GOT3 (cell line): ENCODE data around the gene RECQL5.
A peak's percentile ranks its signal among the peaks of the same experiment; 100 is the strongest.

Experiments used
- DNase-seq: peaks from one replicate; lab custom pipeline; 2025; ENCODE audit warnings: mixed read lengths; lab: John Stamatoyannopoulos, UW

The RECQL5 gene

DNA sequence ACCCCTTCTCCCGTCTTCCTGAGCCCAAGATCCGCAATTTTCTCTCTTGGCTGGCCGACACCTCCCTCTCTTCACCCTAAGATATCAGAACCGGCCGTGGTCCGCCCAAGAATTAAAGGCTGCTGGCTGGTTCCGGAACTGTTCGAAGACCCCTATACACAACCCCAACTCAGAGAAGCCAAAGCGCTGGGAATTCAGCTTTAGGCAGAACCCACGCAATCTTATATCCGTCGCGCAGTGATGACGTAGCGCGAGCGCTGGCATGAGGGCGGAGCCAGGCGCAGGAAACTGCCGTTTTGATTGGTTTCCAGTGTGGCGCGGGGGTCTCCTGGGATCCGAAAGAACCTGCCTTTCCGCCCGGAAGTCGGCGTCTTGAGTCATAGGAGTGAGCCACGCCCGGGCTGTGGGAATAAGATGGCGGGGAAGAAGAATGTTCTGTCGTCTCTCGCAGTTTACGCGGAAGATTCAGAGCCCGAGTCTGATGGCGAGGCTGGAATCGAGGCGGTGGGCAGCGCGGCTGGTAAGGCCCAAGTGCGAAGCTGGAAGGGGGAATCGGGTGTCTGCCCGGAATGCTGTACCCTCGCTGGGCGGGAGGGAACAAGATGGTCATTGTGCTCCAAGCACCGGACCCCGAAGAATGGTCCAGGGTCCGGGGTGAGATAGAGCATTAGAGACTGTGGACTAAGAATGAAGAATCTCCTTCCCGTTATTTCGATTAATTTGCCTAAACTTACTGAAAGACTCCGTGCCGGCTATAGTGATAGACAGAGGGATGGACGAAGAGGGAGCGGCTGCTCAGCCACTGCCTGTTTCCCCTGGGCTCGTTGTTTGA is at the start of gene RECQL5, which contains the start of gene SAP30BP:
Gene RECQL5 (minus strand): TSS at position 196 of the 832 bp plus-strand sequence. CDS start 597 bp downstream, outside the sequence.
Gene SAP30BP (plus strand): TSS at position 380 of the 832 bp plus-strand sequence. CDS start 35 bp downstream, at position 415.
- peak; percentile 90 for DNase-seq

DNA sequence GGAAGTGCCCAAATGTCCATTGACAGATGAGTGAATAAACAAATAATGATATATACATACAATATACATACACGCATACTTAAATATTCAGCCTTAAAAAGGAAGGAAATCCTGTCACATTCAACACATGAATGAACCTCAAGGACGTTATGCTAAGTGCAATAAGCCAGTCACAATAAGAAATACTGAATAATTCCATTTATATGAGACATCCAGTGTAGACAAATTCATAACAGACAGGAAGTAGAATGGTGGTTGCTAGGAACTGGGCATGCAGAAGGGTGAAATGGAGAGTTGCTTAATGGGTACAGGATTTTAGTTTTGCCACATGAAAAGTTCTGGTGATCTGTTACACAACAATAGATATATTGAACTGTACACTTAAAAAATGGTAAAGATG is 45.5 kb upstream of the RECQL5 start:
- no peak for DNase-seq

DNA sequence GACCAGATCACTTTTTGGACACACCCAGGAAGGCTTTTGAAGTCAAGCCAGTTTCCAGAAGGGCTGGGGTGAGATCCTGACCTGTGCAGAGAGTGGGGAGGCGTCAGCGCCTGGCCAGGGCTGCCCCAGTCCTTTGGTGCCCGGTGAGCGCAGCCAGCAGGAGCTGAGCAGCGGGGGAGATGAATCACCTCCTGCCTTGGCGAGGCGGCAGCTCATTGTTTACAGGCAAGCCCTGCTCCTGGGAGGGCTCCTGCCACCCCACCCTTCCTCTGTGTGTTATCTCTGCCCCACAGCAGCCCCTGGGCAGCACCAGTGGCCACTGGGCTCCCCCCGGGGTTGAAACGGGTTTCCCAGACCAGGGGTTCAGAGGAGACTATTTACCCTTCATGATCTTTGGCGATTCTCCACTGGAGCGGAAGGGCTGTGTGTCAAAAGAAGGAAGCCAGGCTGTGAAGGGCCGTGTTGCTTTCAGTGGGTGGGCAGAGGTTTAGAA is 40.2 kb upstream of the RECQL5 start:
- DNase-seq: no peak

DNA sequence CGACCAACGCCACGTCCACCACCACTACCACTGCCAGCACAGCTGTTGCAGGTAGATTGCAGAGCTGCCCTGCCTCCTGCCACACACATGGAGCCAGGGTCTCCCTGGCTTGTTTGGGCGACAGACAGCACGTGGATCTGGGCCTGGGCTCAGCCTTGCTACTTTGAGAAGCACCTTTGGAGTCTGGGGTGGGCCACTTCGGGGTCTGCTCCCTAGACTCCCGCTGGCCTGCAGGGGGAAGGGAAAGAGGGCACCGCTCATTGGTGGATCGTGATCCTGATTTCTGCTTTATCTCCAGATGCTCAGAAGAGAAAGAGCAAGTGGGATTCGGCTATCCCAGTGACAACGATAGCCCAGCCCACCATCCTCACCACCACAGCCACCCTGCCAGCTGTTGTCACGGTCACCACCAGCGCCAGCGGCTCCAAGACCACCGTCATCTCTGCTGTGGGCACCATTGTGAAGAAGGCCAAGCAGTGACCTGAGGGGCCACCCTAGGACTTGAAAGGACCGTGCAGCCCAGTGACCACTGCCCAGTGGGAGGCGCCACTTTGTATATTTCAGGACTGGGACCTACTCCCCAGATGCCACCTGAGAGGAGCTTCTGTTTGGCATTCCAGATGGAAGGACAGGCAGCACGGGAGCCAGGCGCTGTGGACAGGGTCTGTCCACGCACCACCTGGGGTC is 39.2 kb upstream of the RECQL5 start:
- DNase-seq: no peak

DNA sequence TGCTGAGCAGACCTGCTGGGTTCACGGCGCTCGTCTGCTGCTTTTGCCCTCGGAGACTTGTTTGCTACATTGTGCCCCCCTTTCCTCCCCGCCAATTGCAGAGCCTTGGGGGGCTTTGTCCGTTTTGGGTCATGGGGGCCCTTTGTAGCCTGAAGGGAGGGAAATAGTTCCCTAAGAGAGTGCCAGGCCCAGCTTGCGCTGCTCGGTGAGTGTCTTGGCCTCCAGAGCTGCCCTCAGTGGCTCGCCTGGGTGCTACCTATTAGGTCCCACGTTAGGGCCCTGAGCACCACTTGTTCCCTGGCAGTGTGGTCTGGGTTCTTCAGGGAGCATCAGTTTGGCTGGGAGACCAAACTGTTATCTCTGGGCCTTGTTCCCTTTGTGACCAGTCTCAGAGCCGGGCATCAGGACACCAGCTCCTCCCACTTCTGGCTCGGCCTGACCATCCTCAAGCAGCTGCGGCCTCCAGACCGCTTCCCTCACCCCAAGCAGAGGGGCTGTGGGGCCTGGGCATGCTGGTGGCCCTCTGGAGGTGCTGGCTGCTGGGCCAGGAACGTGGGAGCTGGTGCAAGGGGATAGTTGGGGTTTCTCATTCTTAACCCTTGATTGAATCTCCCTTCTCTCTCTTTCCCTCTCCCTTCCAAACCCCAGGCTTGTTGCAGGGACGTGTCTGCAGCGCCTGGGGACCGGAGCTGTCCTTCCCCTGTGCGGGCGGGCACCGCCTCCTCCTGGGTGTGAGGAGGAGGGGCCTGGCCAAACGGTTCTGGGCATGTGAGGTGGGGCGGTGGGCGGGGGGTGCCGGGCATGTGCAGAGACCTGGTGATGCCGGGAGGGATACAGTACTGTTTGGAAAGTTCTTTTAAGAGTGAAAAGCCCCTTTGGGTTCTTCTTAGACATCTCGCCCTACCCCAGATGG is 38.3 kb upstream of the RECQL5 start:
- no peak for DNase-seq

DNA sequence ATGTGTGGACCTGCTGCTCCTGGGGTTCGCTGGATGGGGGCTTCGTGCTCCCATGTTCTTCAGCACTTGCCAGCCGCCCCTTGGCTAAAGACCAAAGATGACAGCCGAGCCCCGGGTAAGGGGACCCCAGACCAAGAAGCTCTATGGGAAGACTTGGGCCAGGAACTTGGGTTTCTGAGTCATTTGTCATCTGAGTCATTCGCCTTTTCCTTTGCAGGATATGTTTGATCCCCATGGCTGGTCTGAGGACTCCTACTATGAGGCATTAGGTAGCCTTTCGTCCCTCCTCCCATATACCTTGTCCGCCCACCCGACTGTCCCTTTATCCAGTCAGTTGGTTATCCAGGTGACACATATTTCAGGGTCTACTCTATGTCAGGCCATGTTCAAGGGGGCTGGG is 36.6 kb upstream of the RECQL5 start:
- DNase-seq: no peak

DNA sequence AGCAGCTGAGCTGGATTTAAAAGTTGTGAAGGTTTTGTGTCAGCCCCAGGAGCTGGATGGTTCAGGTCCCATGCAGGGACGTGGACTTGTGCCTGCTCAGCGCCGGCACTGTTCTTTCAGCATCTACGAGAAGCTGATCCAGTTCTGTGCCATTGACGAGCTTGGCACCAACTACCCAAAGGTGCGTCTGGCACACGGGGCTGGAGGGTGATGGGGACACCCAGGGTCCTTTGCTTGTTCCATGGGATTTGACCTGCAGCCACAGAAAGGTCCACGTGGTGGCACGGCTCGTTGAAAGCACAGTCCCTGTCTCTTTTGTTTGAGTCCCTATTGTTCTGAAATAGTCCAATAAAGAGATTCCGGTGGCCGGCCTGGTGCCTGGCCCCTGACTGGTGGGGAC is 36.2 kb upstream of the RECQL5 start:
- no peak for DNase-seq

DNA sequence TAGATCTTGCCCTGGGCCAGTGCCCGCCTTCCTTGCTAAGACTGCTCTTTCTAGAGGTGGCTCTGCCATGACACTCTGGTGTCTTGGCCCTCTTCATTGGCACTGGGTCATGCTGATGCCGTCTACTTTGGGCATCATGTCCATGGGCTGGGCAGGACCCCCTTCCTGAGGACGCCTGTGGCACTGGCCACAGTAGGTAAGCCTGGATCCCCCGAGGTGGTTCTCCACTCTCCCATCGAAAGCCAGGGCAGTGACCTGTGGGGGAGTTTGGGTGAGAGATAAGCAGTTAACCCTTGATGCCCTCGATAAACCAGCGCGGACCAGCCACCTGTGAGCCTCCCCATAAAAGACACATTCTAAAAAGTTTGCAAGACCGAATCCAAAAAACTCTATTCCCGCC is 34.3 kb upstream of the RECQL5 start:
- no peak for DNase-seq

DNA sequence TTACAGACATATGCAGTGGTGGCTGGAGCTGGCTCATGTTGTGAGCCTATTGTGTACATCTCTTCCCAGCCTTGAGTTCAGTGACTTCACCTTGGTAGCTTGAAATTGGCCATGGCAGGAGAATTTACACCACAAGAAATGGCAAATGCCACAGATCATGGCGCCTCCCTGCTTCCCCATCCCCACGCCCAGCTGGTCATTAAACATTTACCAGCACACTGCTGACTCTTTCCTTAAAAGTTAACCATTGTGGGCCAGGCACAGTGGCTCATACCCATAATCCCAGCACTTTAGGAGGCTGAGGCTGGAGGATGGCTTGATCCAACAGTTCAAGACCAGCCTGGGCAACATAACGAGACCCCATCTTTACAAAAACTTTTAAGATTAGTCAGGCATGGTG is 31.7 kb upstream of the RECQL5 start:
- DNase-seq: no peak

DNA sequence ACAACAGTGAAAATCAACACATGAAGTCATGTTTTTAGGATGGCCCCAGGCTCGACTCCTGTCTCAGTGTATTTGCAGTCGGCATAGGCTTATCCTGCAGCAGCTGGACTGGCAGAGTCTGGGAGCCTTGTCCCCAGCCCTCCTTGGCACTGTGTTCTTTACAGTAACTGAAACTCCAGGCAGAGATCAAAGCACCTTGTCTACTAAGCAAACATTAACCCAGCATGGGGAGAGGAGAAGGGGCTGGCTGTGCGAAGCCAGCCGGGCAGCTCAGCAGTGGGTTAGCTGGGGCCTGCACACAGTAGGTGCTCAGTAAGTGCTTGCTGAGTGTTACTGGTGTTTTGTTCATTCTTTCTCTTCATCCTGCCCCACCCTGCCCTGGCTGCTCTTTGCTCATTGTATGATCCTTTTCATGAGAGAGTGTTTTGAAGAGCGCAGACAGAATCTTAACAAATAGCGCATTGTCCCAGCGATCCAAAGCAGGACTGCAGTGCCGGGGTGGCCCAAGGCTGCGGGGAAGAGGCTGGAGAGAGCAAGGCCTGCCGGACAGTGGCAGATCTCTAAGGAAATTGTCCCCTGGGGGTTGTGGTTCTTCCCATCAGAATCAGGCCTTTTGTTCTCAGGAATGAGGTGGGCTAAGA is 30.8 kb upstream of the RECQL5 start:
- DNase-seq: no peak

DNA sequence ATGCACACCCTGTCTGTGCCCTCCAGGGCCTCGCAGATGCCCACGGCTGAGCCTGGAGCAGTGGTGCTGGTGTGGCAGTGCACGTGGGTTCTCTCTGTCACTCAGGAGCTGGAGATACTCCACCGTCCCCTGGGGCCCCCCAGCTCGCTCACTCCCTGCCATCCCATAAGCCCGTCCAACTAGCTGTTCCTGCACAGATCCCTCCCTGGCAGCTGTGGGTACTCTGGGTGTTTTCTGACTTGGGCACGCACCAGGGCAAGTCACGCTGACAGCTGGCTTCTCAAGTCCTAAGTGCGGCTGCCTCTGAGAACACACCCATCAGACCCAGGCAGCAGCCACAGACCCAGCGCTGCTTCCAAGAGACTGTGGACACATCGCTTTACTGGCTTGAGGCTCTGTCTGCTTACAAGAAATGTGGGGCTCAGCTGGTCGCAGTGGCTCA is 28.9 kb upstream of the RECQL5 start:
- no peak for DNase-seq

DNA sequence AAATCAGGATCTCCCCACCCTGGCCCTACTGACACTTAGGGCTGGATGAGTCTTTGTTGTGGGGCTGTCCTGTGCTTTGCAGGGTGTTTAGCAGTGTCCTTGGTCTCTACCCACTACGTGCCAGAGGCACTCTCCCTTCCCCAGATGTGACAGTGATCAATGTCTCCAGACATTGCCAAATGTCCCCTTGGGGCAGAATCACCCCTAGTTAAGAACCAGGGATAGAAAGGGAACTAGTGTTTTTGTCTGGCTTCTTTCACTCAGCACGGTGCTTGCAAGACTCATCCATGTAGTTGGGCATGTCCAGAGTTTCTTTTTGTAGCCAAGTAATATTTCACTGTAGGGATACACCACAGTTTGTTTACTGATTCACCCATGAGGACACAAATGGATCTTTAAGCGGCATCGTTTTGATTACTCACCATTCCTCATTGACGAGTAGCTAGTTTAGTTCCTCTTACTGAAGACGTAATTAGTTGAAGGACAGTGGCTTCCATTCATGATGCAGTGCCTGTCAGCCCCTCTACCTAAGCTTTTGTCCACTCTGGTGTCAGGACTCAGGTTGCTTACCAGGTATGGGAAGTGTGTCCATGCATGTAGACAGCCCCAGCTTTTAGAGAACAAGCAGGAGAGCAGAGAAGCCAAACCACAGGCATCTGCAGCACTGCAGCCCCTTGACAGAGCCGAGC is 28.3 kb upstream of the RECQL5 start:
- DNase-seq: no peak

DNA sequence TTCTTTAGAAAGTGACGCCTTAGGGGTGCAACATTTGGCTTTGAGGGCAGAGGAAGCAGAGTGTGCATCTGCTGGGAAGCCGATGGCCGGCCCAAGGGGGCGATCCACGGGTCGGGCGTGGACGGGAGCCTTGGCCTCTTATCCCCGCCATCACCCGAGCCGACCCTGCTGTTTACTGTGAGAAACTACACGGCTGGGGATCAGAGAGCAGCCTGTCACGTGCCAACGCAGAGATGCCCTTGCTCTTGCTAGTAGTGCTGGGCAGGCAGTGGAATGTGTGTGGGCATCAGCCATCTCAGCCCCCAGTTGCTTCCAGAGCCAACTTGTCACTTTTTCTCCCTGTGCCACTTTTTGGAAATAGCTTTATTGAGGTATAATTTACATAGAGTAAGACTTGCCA is 27.6 kb upstream of the RECQL5 start:
- no peak for DNase-seq

DNA sequence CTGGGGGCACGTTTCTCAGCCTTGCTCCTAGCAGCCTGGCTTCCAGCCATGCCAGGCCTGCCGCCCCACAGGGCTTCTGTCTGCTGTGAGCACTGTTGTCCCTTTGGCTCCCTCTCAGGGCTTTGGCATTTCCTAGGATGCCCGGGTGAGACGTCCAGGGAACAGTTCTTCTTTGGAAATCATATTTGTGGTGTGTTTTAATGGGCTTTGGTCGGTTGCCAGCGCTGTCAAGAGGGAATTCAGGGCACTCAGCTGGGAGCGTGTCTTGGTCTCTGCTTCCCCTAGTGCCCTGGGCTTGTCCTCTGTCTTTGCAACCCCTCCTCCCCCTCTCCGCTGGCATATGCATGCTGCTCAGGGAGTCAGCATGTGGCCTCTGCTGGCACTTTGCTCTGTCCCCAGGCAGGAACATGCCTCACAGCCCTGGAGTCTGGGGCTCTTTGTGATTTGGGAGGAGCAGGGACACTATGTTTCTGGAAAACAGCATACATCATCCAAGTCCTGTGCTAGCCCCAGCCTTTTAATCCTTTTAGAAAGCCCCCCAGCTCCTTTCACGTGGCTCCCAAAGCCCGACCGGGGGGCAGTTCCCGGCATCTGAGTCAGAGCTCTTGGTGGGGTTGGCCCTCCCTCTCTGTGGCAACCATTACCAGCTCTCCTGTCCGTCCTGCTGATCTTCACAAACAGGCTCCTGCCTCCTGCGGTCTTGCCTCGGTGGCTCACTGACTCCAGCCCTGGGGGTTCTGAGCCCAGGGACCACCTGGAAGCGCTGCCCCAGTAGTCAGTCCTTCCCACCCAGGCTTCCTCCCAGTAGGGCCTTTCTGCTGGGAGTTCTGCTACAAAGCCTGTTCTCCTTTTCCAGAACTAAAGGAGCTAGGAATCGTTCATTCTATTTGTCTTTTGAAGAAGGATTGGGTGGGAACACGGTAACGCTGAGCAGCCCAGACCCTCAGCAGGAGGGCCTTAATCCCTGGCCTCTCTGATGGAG is 26.8 kb upstream of the RECQL5 start:
- DNase-seq: no peak

DNA sequence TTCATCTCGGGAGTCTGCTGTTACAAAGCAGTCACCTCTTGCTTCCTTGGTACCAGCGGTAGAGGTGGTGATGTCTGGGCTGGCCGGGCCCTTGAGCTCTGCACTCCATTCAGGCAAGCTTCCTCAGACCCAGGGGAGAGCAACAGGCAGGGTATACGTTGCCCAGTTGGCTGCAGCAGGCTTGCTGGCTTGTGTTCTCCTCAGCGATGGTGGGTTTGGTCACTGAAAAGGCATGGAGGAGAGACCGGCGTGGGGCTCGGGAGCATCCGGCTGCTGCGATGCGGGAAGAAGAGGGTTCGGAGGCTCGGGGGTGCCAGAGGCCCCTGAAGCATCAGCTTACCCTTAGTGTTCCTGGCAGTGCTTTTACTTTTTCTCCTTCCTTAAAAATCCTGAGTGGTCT is 26.0 kb upstream of the RECQL5 start:
- no peak for DNase-seq

DNA sequence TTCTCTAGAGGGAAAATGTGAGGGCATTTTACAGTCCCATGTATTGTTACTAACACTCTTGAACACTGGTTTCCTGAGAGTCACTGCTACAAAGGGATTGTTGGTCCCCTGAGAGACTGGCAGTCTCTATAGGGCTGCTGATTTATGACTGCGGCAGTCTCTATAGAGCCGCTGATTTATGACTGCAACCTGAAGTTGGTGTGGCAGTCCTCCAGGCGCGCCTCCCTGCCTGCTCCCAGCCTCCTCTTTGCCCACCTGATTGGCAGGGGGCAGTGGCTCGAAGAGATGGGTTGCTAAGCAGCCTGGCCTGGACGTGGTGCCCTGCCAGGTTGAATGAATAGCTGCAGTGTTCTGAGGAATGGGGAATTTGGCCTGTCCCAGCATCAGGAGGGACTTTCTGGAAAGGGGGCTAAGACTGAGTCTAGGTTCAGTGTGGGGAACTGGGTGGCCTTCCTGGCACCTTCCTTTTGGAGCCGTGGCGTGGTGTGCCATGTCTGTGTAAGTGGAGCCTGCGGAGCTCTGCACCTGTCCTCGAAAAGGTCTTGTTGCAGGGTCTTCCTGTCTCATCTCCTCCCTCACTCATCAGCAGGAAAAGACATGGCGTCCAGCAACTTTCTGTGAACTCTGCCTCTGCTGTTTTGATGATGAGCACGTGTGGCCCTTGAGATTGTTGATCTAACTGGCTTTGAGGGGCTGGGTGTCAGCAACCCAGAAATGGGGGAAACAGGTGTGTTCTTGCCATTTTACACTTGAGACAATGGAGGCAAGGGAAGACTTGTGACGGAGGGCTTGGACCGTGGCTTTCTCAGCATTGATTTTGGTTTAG is 25.1 kb upstream of the RECQL5 start:
- no peak for DNase-seq

DNA sequence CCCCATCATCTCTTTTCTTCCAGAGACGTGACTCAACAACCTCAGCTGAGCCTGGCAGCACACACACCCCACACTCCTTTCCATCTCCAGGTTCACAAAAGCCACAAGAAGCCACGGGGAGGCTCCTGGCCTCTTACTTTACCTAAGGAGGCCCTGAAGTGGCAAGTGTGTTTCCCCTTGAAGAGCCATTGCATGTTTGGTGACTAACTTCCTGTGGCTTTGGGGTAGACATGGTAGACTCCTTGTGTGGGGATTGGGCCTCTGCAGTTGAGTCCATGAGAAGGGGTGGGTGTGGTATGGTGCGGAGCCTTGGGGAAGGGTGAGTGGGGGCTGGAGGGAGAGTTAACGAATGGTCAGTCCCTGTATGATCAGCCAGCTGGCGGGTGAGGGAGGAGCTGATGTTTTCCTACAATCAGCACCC is 24.4 kb upstream of the RECQL5 start:
- no peak for DNase-seq

DNA sequence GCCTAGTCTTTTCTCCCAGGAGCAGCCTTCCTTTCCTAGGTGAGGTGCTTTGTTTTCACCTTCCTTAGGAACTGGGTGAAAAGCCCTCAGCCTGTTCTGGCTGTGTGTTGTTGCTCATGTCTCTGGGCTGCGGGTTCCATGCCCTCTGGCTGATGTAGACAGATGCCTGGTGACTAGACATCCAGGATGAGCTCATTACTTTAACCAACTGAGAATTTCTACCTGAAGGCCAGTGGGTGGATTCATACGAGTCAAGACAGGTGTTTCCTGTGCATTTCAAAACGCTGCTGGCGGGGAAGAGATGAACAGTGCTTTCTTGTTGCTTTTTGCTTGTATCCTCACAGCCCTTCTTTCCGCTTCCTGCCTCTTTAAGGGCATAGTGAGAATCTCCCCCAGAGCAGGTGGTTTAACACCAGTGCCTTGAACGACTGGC is 22.5 kb upstream of the RECQL5 start:
- no peak for DNase-seq
